ENCODE data around the gene FCN1. TPM values are rescaled to one million over a fixed set of nuclear protein-coding genes. Genes with fewer than 3 reads are reported as not detected.

The FCN1 gene
- total RNA-seq, 1 donor from 2014 or later = not detected

- no peaks in the 10 kb centered on the region for H3K9me3 Mint-ChIP-seq
- no peak overlapping the region for H3K4me3 Mint-ChIP-seq
- DNase-seq (ENCODE audit: low spot score in 2 of 2, unreplicated experiment in 2 of 2) = no peak
- peaks cover 24% of the 10 kb centered on the region for H3K27me3 Mint-ChIP-seq (ENCODE audit: low read depth)
- H3K27ac Mint-ChIP-seq = no peak overlapping the region
- no peaks in the 10 kb centered on the region for H3K4me1 Mint-ChIP-seq
- TF ChIP-seq CTCF (IDR thresholded peaks at IDR 0.05; ENCODE audit: unreplicated experiment) = no peak
- no peaks in the 10 kb centered on the region for H3K36me3 Mint-ChIP-seq
These were observed 10.9 kb upstream of the FCN1 start for GRCh38 chr9:134928436-134929192.

- Mint-ChIP-seq H3K27me3 (ENCODE audit: low read depth) (peaks cover 28% of the 10 kb centered on the region), H3K36me3 (no peaks in the 10 kb centered on the region), H3K9me3 (no peaks in the 10 kb centered on the region), H3K27ac (no peak overlapping the region), H3K4me3 (no peak overlapping the region), H3K4me1 (no peaks in the 10 kb centered on the region)
- no peak for TF ChIP-seq CTCF (IDR thresholded peaks at IDR 0.05; ENCODE audit: unreplicated experiment)
- DNase-seq (ENCODE audit: low spot score in 2 of 2, unreplicated experiment in 2 of 2) = no peak
These were observed 7.3 kb upstream of the FCN1 start for GRCh38 chr9:134925011-134925511.

GRCh38 chr9:134923466-134923865 is 5.8 kb upstream of the FCN1 start:
- DNase-seq (ENCODE audit: low spot score in 2 of 2, unreplicated experiment in 2 of 2) = no peak
- H3K4me3 Mint-ChIP-seq = no peak overlapping the region
- no peak for TF ChIP-seq CTCF (IDR thresholded peaks at IDR 0.05; ENCODE audit: unreplicated experiment)
- H3K27ac Mint-ChIP-seq = no peak overlapping the region
- no peaks in the 10 kb centered on the region for H3K4me1 Mint-ChIP-seq
- H3K9me3 Mint-ChIP-seq = peaks cover 14% of the 10 kb centered on the region
- H3K36me3 Mint-ChIP-seq = no peaks in the 10 kb centered on the region
- peaks cover 24% of the 10 kb centered on the region for H3K27me3 Mint-ChIP-seq (ENCODE audit: low read depth)

GRCh38 chr9:134922932-134923240 is 5.2 kb upstream of the FCN1 start:
- TF ChIP-seq CTCF (IDR thresholded peaks at IDR 0.05; ENCODE audit: unreplicated experiment) = no peak
- no peak overlapping the region for H3K4me3 Mint-ChIP-seq
- H3K36me3 Mint-ChIP-seq = no peaks in the 10 kb centered on the region
- peak in 1 of 2 experiments; percentile 31 for DNase-seq (ENCODE audit: low spot score in 2 of 2, unreplicated experiment in 2 of 2)
- peaks cover 29% of the 10 kb centered on the region for H3K27me3 Mint-ChIP-seq (ENCODE audit: low read depth)
- no peaks in the 10 kb centered on the region for H3K4me1 Mint-ChIP-seq
- peaks cover 17% of the 10 kb centered on the region for H3K9me3 Mint-ChIP-seq
- H3K27ac Mint-ChIP-seq = no peak overlapping the region

- Mint-ChIP-seq H3K9me3 (peaks cover 17% of the 10 kb centered on the region), H3K4me1 (no peaks in the 10 kb centered on the region), H3K36me3 (no peaks in the 10 kb centered on the region), H3K27me3 (ENCODE audit: low read depth) (peaks cover 32% of the 10 kb centered on the region), H3K4me3 (no peak overlapping the region), H3K27ac (no peak overlapping the region)
- DNase-seq (ENCODE audit: low spot score in 2 of 2, unreplicated experiment in 2 of 2) = peak in 1 of 2 experiments; percentile 32
- no peak for TF ChIP-seq CTCF (IDR thresholded peaks at IDR 0.05; ENCODE audit: unreplicated experiment)
These were observed 4.6 kb upstream of the FCN1 start for GRCh38 chr9:134922066-134922931.
